K562 (cell line): Measurements from ENCODE around the gene POR. TPM values are rescaled to one million over a fixed set of nuclear protein-coding genes. Genes with fewer than 3 reads are reported as not detected.

Experiments used
- ATAC-seq: fragments of 200-7000 bp; cut with Tn5 transposase; 3 replicates; pipeline ENCODE4 v1.9.1; 2020; ENCODE audit warnings: moderate library complexity
- BruUV-seq: library from RNA; stranded (reverse); fragments of 400-500 nt; replicated peaks from 2 replicates; lab custom pipeline; 2021; lab: Mats Ljungman, UMichigan
- CTCF ChIA-PET: fragments of 300-600 bp; formaldehyde crosslinking; extraction: SDS; loops from one replicate; lab custom pipeline; 2021; ENCODE audit warnings: low intra/inter-chr PET ratio; lab: Yijun Ruan, JAX
- POLR2A ChIA-PET: fragments of 300-600, 350-650 bp; sonication (Branson Sonifier 250); formaldehyde crosslinking; extraction: SDS; loops from one replicate; lab custom pipeline; 2021; ENCODE audit warnings: antibody characterized with exemption, inconsistent platforms; lab: Yijun Ruan, JAX
- DNase-seq, 4 experiments: peaks; one replicate each; pipeline versions ENCODE4 v3.0.0 to v3.0.0-alpha.2; 2011 to 2018; ENCODE audit warnings: low spot score in 3 of 4, mixed read lengths in 3 of 4; ENCODE audit errors: extremely low read depth in 1 of 4
- FAIRE-seq: peaks from 2 replicates; lab custom pipeline; 2011; peaks lifted over from hg19 to GRCh38; lab: Jason Lieb, UNC
- H2AFZ ChIP-seq: 2 replicates; pipeline ENCODE4 v1.6.0; 2011; ENCODE audit warnings: low read depth, low read length, control low read depth, inconsistent platforms
- H3K27ac ChIP-seq: fragments of 200-600 bp; 3 replicates; pipeline ENCODE4 v1.8.0; 2011; ENCODE audit warnings: low read depth, mild to moderate bottlenecking, control low read depth, inconsistent platforms, low read length, moderate library complexity, mixed read lengths; ENCODE audit errors: extremely low read depth
- H3K27me3 ChIP-seq, 2 experiments: fragments of 300-600 bp in 1 of 2; 2 replicates in 1 of 2; 3 replicates in 1 of 2; pipeline versions ENCODE4 v1.6.0 to v1.8.0; 2011; ENCODE audit warnings: inconsistent platforms in 2 of 2, low read length in 2 of 2, mild to moderate bottlenecking in 1 of 2, mixed read lengths in 1 of 2, moderate library complexity in 1 of 2; ENCODE audit not compliant: control insufficient read depth in 2 of 2, insufficient read depth in 2 of 2
- H3K36me3 ChIP-seq: fragments of 300-600 bp; 3 replicates; pipeline ENCODE4 v1.8.0; 2011; ENCODE audit warnings: mild to moderate bottlenecking, low read length, inconsistent platforms; ENCODE audit not compliant: control insufficient read depth, insufficient read depth
- H3K4me1 ChIP-seq, 2 experiments: fragments of 200-600 bp in 1 of 2; replicated peaks in 1 of 2; 2 replicates in 1 of 2; 3 replicates in 1 of 2; pipeline versions ENCODE4 v1.5.1 to v1.8.0; 2011; ENCODE audit warnings: inconsistent platforms in 2 of 2, low read length in 2 of 2, mild to moderate bottlenecking in 1 of 2, mixed read lengths in 1 of 2, moderate library complexity in 1 of 2; ENCODE audit not compliant: control insufficient read depth in 2 of 2, insufficient read depth in 2 of 2
- H3K4me2 ChIP-seq: 2 replicates; pipeline ENCODE4 v1.6.1; 2011; ENCODE audit warnings: low read length, control low read depth, inconsistent platforms, mixed read lengths; ENCODE audit not compliant: insufficient read depth
- H3K4me3 ChIP-seq: fragments of 200-600 bp; sonication (generic), shearing (Covaris generic); 2 replicates; pipeline ENCODE4 v1.5.1; 2016; ENCODE audit warnings: control low read depth, inconsistent platforms
- H3K79me2 ChIP-seq: fragments of 200-600 bp; 3 replicates; pipeline ENCODE4 v1.8.0; 2011; ENCODE audit warnings: low read length, inconsistent platforms; ENCODE audit not compliant: control insufficient read depth, insufficient read depth
- H3K9ac ChIP-seq, 2 experiments: 2 replicates each; pipeline versions ENCODE4 v1.6.0 to v1.6.1; 2011; ENCODE audit warnings: low read depth in 2 of 2, low read length in 2 of 2, control low read depth in 1 of 2, inconsistent platforms in 1 of 2, mild to moderate bottlenecking in 1 of 2, mixed read lengths in 1 of 2; ENCODE audit not compliant: insufficient read depth in 1 of 2
- H3K9me1 ChIP-seq: one replicate; pipeline ENCODE4 v1.6.0; 2011; ENCODE audit warnings: inconsistent platforms, mild to moderate bottlenecking, low read length, moderate library complexity; ENCODE audit not compliant: control insufficient read depth, insufficient read depth
- H3K9me3 ChIP-seq: replicated peaks from 2 replicates; pipeline ENCODE4 v1.5.1; 2011; ENCODE audit warnings: low read depth, low read length, inconsistent platforms; ENCODE audit not compliant: control insufficient read depth, insufficient read depth
- H4K20me1 ChIP-seq: replicated peaks from 2 replicates; pipeline ENCODE4 v1.6.1; 2011; ENCODE audit warnings: low read length, inconsistent platforms, mixed read lengths; ENCODE audit not compliant: control insufficient read depth, insufficient read depth
- CCAR2 ChIP-seq: fragments of 200-400 bp; formaldehyde crosslinking; IDR thresholded peaks from 2 replicates; pipeline ENCODE4 v1.6.1; 2017; ENCODE audit warnings: mild to moderate bottlenecking, low read depth, low read length
- CREB1 ChIP-seq, 2 experiments: sonication (generic) in 1 of 2; formaldehyde crosslinking in 1 of 2; IDR thresholded peaks; 2 replicates each; pipeline versions ENCODE4 v1.6.1 to v1.8.0; 2012 to 2022; ENCODE audit warnings: inconsistent platforms in 1 of 2, mild to moderate bottlenecking in 1 of 2, missing genetic modification reagents in 1 of 2, moderate library complexity in 1 of 2
- CREBBP ChIP-seq: IDR thresholded peaks from one replicate; pipeline ENCODE4 v1.6.1; 2012; ENCODE audit warnings: low read depth, mild to moderate bottlenecking, control low read depth, inconsistent platforms, low read length
- JUN ChIP-seq, 2 experiments: sonication (generic) in 1 of 2; formaldehyde crosslinking in 1 of 2; IDR thresholded peaks; 2 replicates each; pipeline versions ENCODE4 v1.6.1 to v1.8.0; 2012 to 2022; ENCODE audit warnings: borderline replicate concordance in 2 of 2, mild to moderate bottlenecking in 2 of 2, improper control_type of control experiment in 1 of 2, low read depth in 1 of 2, low read length in 1 of 2, missing genetic modification reagents in 1 of 2
- MAZ ChIP-seq, 2 experiments: fragments of 450-650 bp in 1 of 2; sonication (generic) in 1 of 2; formaldehyde crosslinking; IDR thresholded peaks in 1 of 2; conservative IDR thresholded peaks in 1 of 2; 2 replicates each; pipeline versions ENCODE4 v1.4.0 to v1.5.0; 2020; ENCODE audit warnings: mild to moderate bottlenecking in 1 of 2, missing genetic modification reagents in 1 of 2
- NFRKB ChIP-seq: fragments of 450-650 bp; IDR thresholded peaks from 2 replicates; pipeline ENCODE4 v1.6.1; 2016; ENCODE audit warnings: low read depth
- OTX1 ChIP-seq: fragments of 450-650 bp; formaldehyde crosslinking; IDR thresholded peaks from 2 replicates; pipeline ENCODE4 v1.4.0; 2022; ENCODE audit warnings: mild to moderate bottlenecking
- PYGO2 ChIP-seq: fragments of 450-650 bp; IDR thresholded peaks from 2 replicates; pipeline ENCODE4 v1.6.1; 2016; ENCODE audit warnings: mild to moderate bottlenecking, missing genetic modification characterization, moderate library complexity, missing compliant biosample characterization
- SAFB ChIP-seq: fragments of 200-400 bp; formaldehyde crosslinking; IDR thresholded peaks from 2 replicates; pipeline ENCODE4 v1.6.1; 2017; ENCODE audit warnings: low read depth, low read length, borderline replicate concordance
- SPI1 ChIP-seq: IDR thresholded peaks from 2 replicates; pipeline ENCODE4 v1.6.1; 2011; ENCODE audit warnings: low read depth, low read length, control low read depth, borderline replicate concordance
- TFE3 ChIP-seq: fragments of 450-650 bp; formaldehyde crosslinking; IDR thresholded peaks from 2 replicates; pipeline ENCODE4 v1.4.0; 2020; ENCODE audit warnings: mild to moderate bottlenecking, mixed read lengths
- WGBS: fragments of 100-300 bp; shearing (Covaris generic); methylation state at CpG from one replicate; pipeline ENCODE4 v1.1.6; 2016; ENCODE audit warnings: low coverage, mixed read lengths; ENCODE audit not compliant: insufficient coverage; ENCODE audit errors: missing lambda C conversion rate; 5-methylcytosine and 5-hydroxymethylcytosine counted together
- in situ Hi-C: fragments of 300-500 bp; cut with MboI; formaldehyde crosslinking; loops from 4 replicates; pipeline ENCODE4 v1.15.0; 2018; ENCODE audit warnings: inconsistent platforms, mixed read lengths
- intact Hi-C: fragments of 100-400 bp; cut with micrococcal nuclease; formaldehyde crosslinking; loops from 2 replicates; pipeline ENCODE4 v1.14.2; 2022
- polyA plus RNA-seq, 8 experiments: library from polyadenylated mRNA; depleted of rRNA in 4 of 8; stranded (reverse) in 5 of 8; unstranded in 3 of 8; fragments of >200 nt; fragmentation: Nextera tagmentation in 2 of 8; fragmentation: Illumina TruSeq in 1 of 8; extraction: Ambion mirVana in 2 of 8; extraction: Trizol in 1 of 8; gene quantifications; 2 replicates each; pipeline versions ENCODE4 v1.2.1 to v1.2.3, GENCODE V29; 2011 to 2014; ENCODE audit warnings: inconsistent platforms in 1 of 8, missing spikeins in 1 of 8
- total RNA-seq, 7 experiments: library from RNA; depleted of rRNA in 6 of 7; stranded (reverse); fragments of >200 nt in 6 of 7; fragmentation: Illumina TruSeq in 2 of 7; extraction: Trizol in 2 of 7; gene quantifications; 2 replicates each; pipeline versions ENCODE4 v1.2.1 to v1.2.3, GENCODE V29; 2011 to 2021; ENCODE audit warnings: low replicate concordance in 1 of 7
- TF ChIP-seq, protein P1 (sequence below): fragments of 450-650 bp; formaldehyde crosslinking; IDR thresholded peaks from 2 replicates; pipeline ENCODE4 v1.4.0; 2020; ENCODE audit warnings: mild to moderate bottlenecking
- TF ChIP-seq, protein P2 (sequence below): fragments of 450-650 bp; IDR thresholded peaks from 2 replicates; pipeline ENCODE4 v1.6.1; 2018; ENCODE audit not compliant: partially characterized antibody

Gene POR
- total and polyA plus RNA-seq, 9 of the 15 experiments (the other 6 are each of a cell fraction or from before 2014, with no cell fraction given) = 4.7 to 142 (median 40.8) TPM

DNA sequence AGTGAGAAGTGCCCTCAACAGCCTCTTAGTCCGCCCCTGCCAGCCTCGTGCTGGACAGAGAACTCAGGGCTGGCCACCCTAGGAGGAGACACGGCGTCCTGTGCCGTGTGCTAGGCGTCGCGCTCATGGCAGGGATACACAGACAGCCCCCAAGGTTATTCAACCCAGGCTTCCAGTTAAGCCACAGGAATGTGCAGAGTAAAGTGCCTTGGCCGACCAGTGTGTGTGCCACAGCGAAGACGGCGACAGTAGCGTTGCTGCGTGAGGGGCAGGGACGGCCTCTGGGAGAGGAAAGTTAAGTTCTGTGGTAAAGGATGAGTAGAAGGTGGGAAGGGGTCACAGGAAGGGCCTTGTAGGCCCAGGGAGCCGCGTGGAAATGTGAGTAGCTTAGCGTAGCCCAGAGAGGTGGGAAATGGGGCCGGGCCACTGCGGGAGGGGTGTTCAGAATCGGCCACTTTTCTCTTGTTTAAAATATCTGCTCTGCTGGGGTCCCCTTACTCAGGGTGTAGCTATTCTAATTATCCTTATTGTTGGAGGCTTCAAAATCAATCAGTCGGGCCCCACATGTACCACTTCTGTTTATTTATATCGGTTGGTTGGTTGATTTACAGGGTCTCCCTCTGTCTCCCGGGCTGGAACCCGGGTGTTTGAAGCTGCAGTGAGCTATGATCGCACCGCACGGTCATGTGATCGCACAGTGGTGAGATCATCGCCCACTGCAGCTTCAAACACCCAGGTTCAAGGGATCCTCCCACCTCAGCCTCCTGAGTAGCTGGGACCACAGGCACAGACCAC lies 54.9 kb downstream of the POR start:
- peak; percentile 11 for FAIRE-seq
- Histone ChIP-seq H3K36me3 (peaks cover 45% of the 10 kb centered on the region; the same call in 2 of the 3 replicates), H3K9ac (peak overlapping the region in 1 of 2 experiments; percentile 11; a peak in 2 of 4 replicates), H3K4me3 (no peak overlapping the region), H4K20me1 (no peaks in the 10 kb centered on the region), H3K4me2 (no peak overlapping the region), H3K27me3 (no peaks in the 10 kb centered on the region), H3K4me1 (peaks cover 8 to 36% of the 10 kb centered on the region in 2 experiments; a peak in 3 of 5 replicates), H3K9me3 (no peaks in the 10 kb centered on the region), H2AFZ (no peak overlapping the region), H3K27ac (peak overlapping the region; percentile 27; the same call in 1 of the 3 replicates), H3K9me1 (peaks cover 2% of the 10 kb centered on the region), H3K79me2 (no peaks in the 10 kb centered on the region)
- ChIA-PET CTCF (no interaction called here), POLR2A (interaction anchor here (0.6 to 1.5 kb wide), 4 partner anchors 15 to 79 kb away, joined by 3 to 6 read pairs (median 4); no protein-coding TSS in a partner anchor)
- intact Hi-C loops (loop anchor here (5.0 kb wide), 1 partner anchor 103 kb away; no protein-coding TSS in a partner anchor), in situ Hi-C loops (no loop called here)
- DNase-seq = peak in 1 of 4 experiments; percentile 24
- 76% methylated on average over 29 of the region's 30 CpGs for WGBS
- peak; percentile 73 for ATAC-seq
- no TSS peak for BruUV-seq
- peak; percentile 62; the same call in 1 of the 2 replicates for TF ChIP-seq JUN (IDR thresholded peaks at IDR 0.05; ENCODE audit: borderline replicate concordance, low read depth, low read length)
- no peak for TF ChIP-seq JUN (CRISPR knock-in tag; IDR thresholded peaks at IDR 0.05; ENCODE audit: borderline replicate concordance)
- TF ChIP-seq MAZ (CRISPR knock-in tag; conservative IDR thresholded peaks at IDR 0.05 in 1 of 2, IDR thresholded peaks at IDR 0.05 in 1 of 2) = no peak
- TF ChIP-seq, protein P1, sequence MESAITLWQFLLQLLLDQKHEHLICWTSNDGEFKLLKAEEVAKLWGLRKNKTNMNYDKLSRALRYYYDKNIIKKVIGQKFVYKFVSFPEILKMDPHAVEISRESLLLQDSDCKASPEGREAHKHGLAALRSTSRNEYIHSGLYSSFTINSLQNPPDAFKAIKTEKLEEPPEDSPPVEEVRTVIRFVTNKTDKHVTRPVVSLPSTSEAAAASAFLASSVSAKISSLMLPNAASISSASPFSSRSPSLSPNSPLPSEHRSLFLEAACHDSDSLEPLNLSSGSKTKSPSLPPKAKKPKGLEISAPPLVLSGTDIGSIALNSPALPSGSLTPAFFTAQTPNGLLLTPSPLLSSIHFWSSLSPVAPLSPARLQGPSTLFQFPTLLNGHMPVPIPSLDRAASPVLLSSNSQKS (CRISPR knock-in tag) = no peak
- no peak for TF ChIP-seq PYGO2 (tag)
- TF ChIP-seq CREB1 (IDR thresholded peaks at IDR 0.05) = no peak
- TF ChIP-seq CREB1 (CRISPR knock-in tag; IDR thresholded peaks at IDR 0.05) = no peak
- 0 out of 2 replicates have a peak, but pooled peaks have one; percentile 18 for TF ChIP-seq OTX1 (CRISPR knock-in tag)
- TF ChIP-seq NFRKB = no peak
- no peak for TF ChIP-seq CCAR2
- TF ChIP-seq TFE3 = peak; percentile 39; the same call in 1 of the 2 replicates
- TF ChIP-seq, protein P2, sequence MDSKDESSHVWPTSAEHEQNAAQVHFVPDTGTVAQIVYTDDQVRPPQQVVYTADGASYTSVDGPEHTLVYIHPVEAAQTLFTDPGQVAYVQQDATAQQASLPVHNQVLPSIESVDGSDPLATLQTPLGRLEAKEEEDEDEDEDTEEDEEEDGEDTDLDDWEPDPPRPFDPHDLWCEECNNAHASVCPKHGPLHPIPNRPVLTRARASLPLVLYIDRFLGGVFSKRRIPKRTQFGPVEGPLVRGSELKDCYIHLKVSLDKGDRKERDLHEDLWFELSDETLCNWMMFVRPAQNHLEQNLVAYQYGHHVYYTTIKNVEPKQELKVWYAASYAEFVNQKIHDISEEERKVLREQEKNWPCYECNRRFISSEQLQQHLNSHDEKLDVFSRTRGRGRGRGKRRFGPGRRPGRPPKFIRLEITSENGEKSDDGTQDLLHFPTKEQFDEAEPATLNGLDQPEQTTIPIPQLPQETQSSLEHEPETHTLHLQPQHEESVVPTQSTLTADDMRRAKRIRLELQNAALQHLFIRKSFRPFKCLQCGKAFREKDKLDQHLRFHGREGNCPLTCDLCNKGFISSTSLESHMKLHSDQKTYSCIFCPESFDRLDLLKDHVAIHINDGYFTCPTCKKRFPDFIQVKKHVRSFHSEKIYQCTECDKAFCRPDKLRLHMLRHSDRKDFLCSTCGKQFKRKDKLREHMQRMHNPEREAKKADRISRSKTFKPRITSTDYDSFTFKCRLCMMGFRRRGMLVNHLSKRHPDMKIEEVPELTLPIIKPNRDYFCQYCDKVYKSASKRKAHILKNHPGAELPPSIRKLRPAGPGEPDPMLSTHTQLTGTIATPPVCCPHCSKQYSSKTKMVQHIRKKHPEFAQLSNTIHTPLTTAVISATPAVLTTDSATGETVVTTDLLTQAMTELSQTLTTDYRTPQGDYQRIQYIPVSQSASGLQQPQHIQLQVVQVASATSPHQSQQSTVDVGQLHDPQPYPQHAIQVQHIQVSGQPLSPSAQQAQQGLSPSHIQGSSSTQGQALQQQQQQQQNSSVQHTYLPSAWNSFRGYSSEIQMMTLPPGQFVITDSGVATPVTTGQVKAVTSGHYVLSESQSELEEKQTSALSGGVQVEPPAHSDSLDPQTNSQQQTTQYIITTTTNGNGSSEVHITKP = peak; percentile 92
- no peak for TF ChIP-seq CREBBP
- no peak for TF ChIP-seq SAFB
- no peak for TF ChIP-seq SPI1
